ENCODE data around the gene NFATC1.

The NFATC1 gene

GRCh38 chr18:79529296-79529695 is 133.6 kb downstream of the NFATC1 start:
- no peaks in the 10 kb centered on the region for H3K36me3 ChIP-seq (ENCODE audit: control insufficient read depth, insufficient read depth, low read length)
- H3K4me3 ChIP-seq (ENCODE audit: low read length), result no peak overlapping the region
- H3K9me3 ChIP-seq (ENCODE audit: control insufficient read depth, low read length), result no peaks in the 10 kb centered on the region
- H3K9ac ChIP-seq (ENCODE audit: low read length), result no peak overlapping the region
- H3K27me3 ChIP-seq (ENCODE audit: control insufficient read depth, insufficient read depth, low read length), result peaks cover 5% of the 10 kb centered on the region
- H3K4me1 ChIP-seq (ENCODE audit: control insufficient read depth, insufficient read depth, low read length), result peaks cover 7% of the 10 kb centered on the region

DNA sequence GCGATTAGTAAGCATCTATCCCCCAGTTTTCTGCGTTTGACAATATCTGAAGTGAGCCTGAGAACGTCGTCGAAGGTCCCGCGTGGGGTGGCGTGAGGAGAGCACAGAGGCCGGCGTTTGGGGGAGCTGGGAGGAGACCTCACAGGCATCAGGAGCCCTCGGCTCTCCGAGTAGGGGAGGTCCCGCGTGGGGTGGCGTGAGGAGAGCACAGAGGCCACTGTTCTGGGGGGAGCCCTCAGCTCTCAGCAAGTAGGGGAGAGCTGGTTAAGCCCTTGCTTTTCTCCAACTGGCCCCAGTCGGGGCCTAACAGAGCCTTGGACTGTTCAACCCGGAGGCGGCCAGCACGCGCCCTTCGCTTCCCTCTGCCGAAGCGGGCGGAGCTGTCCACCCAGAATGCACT is 134.3 kb downstream of the NFATC1 start:
- Histone ChIP-seq H3K27me3 (ENCODE audit: control insufficient read depth, insufficient read depth, low read length) (peaks cover 5% of the 10 kb centered on the region), H3K9ac (ENCODE audit: low read length) (no peak overlapping the region), H3K9me3 (ENCODE audit: control insufficient read depth, low read length) (no peaks in the 10 kb centered on the region), H3K4me3 (ENCODE audit: low read length) (no peak overlapping the region), H3K4me1 (ENCODE audit: control insufficient read depth, insufficient read depth, low read length) (peaks cover 7% of the 10 kb centered on the region), H3K36me3 (ENCODE audit: control insufficient read depth, insufficient read depth, low read length) (no peaks in the 10 kb centered on the region)

DNA sequence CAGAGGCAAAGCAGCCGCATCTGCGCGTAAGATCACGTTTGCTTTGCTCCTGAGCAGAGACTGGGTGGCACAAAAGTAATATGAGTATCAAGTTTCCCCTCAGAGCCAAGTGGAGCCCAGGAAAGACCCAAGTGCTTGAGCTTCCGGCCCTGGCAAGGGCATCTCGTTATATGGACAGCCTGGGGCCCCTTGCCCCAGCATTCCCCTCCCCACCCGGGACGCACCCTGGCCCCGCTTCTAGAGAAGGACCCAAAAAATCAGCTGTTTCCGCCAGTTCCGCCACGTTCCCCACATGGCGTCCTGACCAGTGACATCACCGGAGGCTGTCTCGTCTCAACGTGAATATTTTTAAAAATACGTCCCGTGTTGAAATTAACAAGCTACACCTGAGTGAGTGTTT is 135.1 kb downstream of the NFATC1 start:
- no peak overlapping the region for H3K9ac ChIP-seq (ENCODE audit: low read length)
- H3K9me3 ChIP-seq (ENCODE audit: control insufficient read depth, low read length), result no peaks in the 10 kb centered on the region
- H3K36me3 ChIP-seq (ENCODE audit: control insufficient read depth, insufficient read depth, low read length), result no peaks in the 10 kb centered on the region
- peaks cover 7% of the 10 kb centered on the region for H3K4me1 ChIP-seq (ENCODE audit: control insufficient read depth, insufficient read depth, low read length)
- no peak overlapping the region for H3K4me3 ChIP-seq (ENCODE audit: low read length)
- peaks cover 5% of the 10 kb centered on the region for H3K27me3 ChIP-seq (ENCODE audit: control insufficient read depth, insufficient read depth, low read length)

DNA sequence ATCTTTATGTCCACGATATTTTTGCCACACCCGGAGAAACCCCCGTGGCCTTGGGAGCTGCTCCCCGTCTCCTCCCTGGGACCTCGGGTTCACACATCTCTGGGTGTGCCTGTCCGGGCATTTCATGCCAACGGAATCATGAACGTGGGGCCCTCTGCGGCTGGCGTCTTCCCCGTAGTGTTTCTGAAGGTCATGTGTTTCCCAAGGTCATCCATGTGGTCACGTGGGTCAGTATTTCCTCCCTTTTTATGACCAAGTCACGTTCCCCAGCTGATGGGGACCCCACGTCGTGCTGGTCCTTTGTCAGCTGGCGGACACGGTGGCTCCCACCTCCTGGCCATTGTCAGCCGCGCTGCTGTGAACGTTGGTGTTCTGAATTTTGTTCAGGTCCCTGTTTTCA is 135.7 kb downstream of the NFATC1 start:
- Histone ChIP-seq H3K9me3 (ENCODE audit: control insufficient read depth, low read length) (no peaks in the 10 kb centered on the region), H3K4me3 (ENCODE audit: low read length) (no peak overlapping the region), H3K9ac (ENCODE audit: low read length) (no peak overlapping the region), H3K36me3 (ENCODE audit: control insufficient read depth, insufficient read depth, low read length) (no peaks in the 10 kb centered on the region), H3K4me1 (ENCODE audit: control insufficient read depth, insufficient read depth, low read length) (peaks cover 1% of the 10 kb centered on the region), H3K27me3 (ENCODE audit: control insufficient read depth, insufficient read depth, low read length) (peaks cover 5% of the 10 kb centered on the region)

GRCh38 chr18:79531926-79532312 is 136.2 kb downstream of the NFATC1 start:
- Histone ChIP-seq H3K4me3 (ENCODE audit: low read length) (no peak overlapping the region), H3K36me3 (ENCODE audit: control insufficient read depth, insufficient read depth, low read length) (no peaks in the 10 kb centered on the region), H3K9me3 (ENCODE audit: control insufficient read depth, low read length) (no peaks in the 10 kb centered on the region), H3K27me3 (ENCODE audit: control insufficient read depth, insufficient read depth, low read length) (peaks cover 5% of the 10 kb centered on the region), H3K4me1 (ENCODE audit: control insufficient read depth, insufficient read depth, low read length) (no peaks in the 10 kb centered on the region), H3K9ac (ENCODE audit: low read length) (no peak overlapping the region)

DNA sequence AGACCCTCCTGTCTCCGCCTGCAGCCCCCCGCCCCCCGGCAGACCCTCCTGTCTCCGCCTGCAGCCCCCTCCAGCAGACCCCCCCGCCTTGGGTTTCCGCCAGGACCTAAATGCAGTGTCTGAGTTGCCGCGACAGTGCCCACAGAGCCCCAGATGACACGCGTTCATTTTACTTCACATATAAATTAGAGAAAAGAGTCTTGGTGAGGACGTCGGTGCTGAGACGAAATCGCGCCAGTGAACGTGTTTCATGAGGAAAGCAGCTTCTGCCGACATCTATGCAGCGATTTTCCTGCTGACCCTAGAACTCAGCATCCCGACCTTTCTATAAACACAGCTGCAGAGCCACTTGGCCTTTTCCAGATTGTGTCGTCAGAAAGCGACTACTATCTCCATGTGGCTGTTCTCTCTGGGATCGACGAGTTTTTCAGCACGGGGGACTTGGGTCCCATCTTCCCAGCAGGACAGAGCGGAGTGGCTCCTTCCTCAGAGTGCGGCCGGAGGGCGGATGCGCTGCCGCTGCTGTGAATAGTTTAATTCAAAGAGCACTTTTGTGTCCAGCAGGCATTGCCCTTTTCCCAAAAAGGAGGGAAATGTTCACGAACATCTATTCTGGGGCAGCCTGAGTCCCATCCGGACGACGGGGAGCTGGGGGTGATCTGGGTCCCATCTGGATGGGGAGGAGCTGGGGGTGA is 136.7 kb downstream of the NFATC1 start:
- Histone ChIP-seq H3K9ac (ENCODE audit: low read length) (no peak overlapping the region), H3K27me3 (ENCODE audit: control insufficient read depth, insufficient read depth, low read length) (peaks cover 5% of the 10 kb centered on the region), H3K4me1 (ENCODE audit: control insufficient read depth, insufficient read depth, low read length) (no peaks in the 10 kb centered on the region), H3K36me3 (ENCODE audit: control insufficient read depth, insufficient read depth, low read length) (no peaks in the 10 kb centered on the region), H3K4me3 (ENCODE audit: low read length) (no peak overlapping the region), H3K9me3 (ENCODE audit: control insufficient read depth, low read length) (no peaks in the 10 kb centered on the region)

DNA sequence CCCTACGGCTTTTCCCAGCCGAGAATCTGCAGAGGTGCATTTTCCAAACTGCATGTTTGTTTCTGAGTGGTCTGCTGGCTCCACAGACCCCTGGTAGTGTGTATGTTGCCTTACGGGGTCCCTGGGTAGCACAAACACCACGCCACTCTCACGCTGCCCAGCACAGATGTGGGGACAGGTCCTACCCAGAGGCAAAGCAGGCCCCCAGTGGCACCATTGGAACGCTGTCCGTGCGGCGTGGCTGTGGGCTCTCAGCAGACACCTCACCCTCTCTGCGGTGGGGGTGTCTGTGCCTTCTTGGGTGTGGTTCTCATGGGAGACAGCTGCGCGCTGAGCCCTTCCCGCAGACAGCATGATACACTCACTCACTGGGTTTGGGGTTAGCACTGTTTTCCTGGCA is 137.4 kb downstream of the NFATC1 start:
- H3K9ac ChIP-seq (ENCODE audit: low read length), result no peak overlapping the region
- no peaks in the 10 kb centered on the region for H3K4me1 ChIP-seq (ENCODE audit: control insufficient read depth, insufficient read depth, low read length)
- no peaks in the 10 kb centered on the region for H3K9me3 ChIP-seq (ENCODE audit: control insufficient read depth, low read length)
- H3K4me3 ChIP-seq (ENCODE audit: low read length), result no peak overlapping the region
- no peaks in the 10 kb centered on the region for H3K36me3 ChIP-seq (ENCODE audit: control insufficient read depth, insufficient read depth, low read length)
- peaks cover 5% of the 10 kb centered on the region for H3K27me3 ChIP-seq (ENCODE audit: control insufficient read depth, insufficient read depth, low read length)

DNA sequence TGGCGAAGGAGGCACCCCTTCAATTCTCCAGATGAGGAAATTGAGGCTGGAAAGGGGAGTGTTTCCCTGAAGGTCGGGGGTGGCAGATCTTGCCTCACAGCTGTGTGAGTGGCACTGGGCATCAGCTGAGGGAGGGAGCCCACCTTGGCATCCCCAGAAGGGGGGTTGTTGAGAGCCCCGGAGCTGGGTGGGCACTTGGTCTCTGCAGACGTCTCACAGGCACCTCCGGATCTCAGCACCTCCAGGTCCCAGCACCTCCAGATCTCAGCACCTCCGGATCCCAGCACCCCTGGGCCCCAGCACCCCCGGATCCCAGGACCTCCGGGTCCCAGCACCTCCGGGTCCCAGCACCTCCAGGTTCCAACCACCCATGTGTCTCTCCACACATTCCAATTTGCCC is 137.9 kb downstream of the NFATC1 start:
- no peak overlapping the region for H3K9ac ChIP-seq (ENCODE audit: low read length)
- no peak overlapping the region for H3K4me3 ChIP-seq (ENCODE audit: low read length)
- peaks cover 5% of the 10 kb centered on the region for H3K27me3 ChIP-seq (ENCODE audit: control insufficient read depth, insufficient read depth, low read length)
- H3K36me3 ChIP-seq (ENCODE audit: control insufficient read depth, insufficient read depth, low read length), result no peaks in the 10 kb centered on the region
- H3K9me3 ChIP-seq (ENCODE audit: control insufficient read depth, low read length), result no peaks in the 10 kb centered on the region
- no peaks in the 10 kb centered on the region for H3K4me1 ChIP-seq (ENCODE audit: control insufficient read depth, insufficient read depth, low read length)

- Histone ChIP-seq H3K9me3 (ENCODE audit: control insufficient read depth, low read length) (no peaks in the 10 kb centered on the region), H3K27me3 (ENCODE audit: control insufficient read depth, insufficient read depth, low read length) (peaks cover 5% of the 10 kb centered on the region), H3K4me3 (ENCODE audit: low read length) (no peak overlapping the region), H3K4me1 (ENCODE audit: control insufficient read depth, insufficient read depth, low read length) (no peaks in the 10 kb centered on the region), H3K36me3 (ENCODE audit: control insufficient read depth, insufficient read depth, low read length) (no peaks in the 10 kb centered on the region), H3K9ac (ENCODE audit: low read length) (no peak overlapping the region)
These were observed 138.6 kb downstream of the NFATC1 start for GRCh38 chr18:79534356-79534755.

DNA sequence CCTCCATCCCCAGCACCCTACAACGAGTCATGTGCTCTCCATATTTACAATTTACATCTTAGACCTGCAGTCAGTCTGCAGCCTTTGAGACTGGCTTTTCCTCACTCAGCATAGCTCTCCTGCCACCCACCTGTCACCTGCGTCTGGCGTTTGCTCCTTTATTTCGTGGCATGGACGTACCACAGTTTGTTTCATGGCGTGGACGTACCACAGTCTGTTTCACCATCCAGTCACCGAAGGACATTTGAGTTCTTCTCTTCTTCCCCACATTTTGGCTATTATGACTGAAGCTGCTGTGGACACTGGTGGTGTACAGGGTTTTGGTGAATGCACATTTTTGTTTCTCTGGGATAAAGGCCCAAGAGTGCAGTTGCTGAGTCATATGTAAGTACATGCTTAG is 142.0 kb downstream of the NFATC1 start:
- H3K9me3 ChIP-seq (ENCODE audit: control insufficient read depth, low read length), result no peaks in the 10 kb centered on the region
- peaks cover under 1% of the 10 kb centered on the region for H3K27me3 ChIP-seq (ENCODE audit: control insufficient read depth, insufficient read depth, low read length)
- H3K4me1 ChIP-seq (ENCODE audit: control insufficient read depth, insufficient read depth, low read length), result no peaks in the 10 kb centered on the region
- H3K36me3 ChIP-seq (ENCODE audit: control insufficient read depth, insufficient read depth, low read length), result no peaks in the 10 kb centered on the region
- H3K9ac ChIP-seq (ENCODE audit: low read length), result no peak overlapping the region
- no peak overlapping the region for H3K4me3 ChIP-seq (ENCODE audit: low read length)

DNA sequence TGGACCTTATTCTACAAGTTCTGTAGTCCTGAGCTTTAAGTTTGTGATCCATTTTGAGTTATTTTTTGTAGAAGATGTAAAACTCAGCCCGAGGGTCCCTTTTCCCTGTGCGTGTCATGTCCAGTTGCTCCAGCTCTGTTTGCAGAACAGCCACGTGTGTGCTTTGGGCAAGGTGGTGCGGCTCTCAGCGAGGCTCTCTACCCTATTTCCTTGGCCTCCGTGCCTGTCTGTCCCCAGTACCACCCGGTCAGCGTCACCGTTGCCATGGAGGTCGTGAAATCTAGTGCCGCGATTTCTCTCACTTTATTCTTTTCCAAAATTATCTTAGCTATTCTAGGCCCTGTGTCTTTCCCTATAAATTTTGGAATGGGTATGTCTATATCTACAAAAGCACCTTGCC is 142.9 kb downstream of the NFATC1 start:
- H3K4me1 ChIP-seq (ENCODE audit: control insufficient read depth, insufficient read depth, low read length), result no peaks in the 10 kb centered on the region
- H3K9me3 ChIP-seq (ENCODE audit: control insufficient read depth, low read length), result no peaks in the 10 kb centered on the region
- H3K36me3 ChIP-seq (ENCODE audit: control insufficient read depth, insufficient read depth, low read length), result no peaks in the 10 kb centered on the region
- H3K27me3 ChIP-seq (ENCODE audit: control insufficient read depth, insufficient read depth, low read length), result no peaks in the 10 kb centered on the region
- no peak overlapping the region for H3K4me3 ChIP-seq (ENCODE audit: low read length)
- no peak overlapping the region for H3K9ac ChIP-seq (ENCODE audit: low read length)

GRCh38 chr18:79540161-79540903 is 144.6 kb downstream of the NFATC1 start:
- Histone ChIP-seq H3K36me3 (ENCODE audit: control insufficient read depth, insufficient read depth, low read length) (no peaks in the 10 kb centered on the region), H3K27me3 (ENCODE audit: control insufficient read depth, insufficient read depth, low read length) (no peaks in the 10 kb centered on the region), H3K4me1 (ENCODE audit: control insufficient read depth, insufficient read depth, low read length) (no peaks in the 10 kb centered on the region), H3K9me3 (ENCODE audit: control insufficient read depth, low read length) (no peaks in the 10 kb centered on the region), H3K4me3 (ENCODE audit: low read length) (no peak overlapping the region), H3K9ac (ENCODE audit: low read length) (no peak overlapping the region)
